ENCODE data around the gene MPL. TPM values are rescaled to one million over a fixed set of nuclear protein-coding genes. Genes with fewer than 3 reads are reported as not detected.

MPL gene
- total RNA-seq, 6 donors from 2014 or later: 0.24 to 6.3 (median 0.74) TPM

DNA sequence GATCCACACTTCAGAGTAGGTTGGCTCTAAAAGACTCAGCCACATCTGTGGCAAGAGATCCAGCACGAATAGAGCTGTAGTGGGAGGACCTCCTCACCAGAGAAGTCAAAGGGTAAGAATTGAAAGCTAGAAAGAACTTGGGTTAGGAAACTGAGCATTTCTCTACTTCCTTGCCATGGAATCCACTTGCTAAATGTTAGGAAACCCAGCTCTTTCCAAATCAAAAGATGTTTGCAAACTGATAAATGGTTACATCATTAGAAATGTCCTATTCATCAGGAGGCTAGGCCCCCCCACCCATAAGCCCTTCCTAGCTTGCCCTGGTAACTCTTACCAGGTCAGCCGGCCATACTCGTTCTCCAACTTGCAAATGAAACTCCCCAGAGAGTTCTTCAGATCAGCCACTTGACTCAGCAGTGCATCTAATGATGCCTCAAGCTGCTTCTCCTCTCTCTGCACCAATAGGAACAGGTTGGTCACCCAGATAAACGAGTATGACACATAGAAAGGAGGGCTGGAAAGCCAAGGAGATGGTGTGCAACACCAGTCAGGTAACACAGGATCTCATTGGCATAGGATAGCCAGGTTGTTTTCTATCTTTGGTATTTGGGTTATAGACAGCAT lies 50.5 kb downstream of the MPL start:
- Histone ChIP-seq H3K27me3 (no peaks in the 10 kb centered on the region), H3K36me3 (peaks cover 20 to 49% (median 40%) of the 10 kb centered on the region in 4 donors), H3K4me1 (peaks cover 22 to 31% (median 26%) of the 10 kb centered on the region in 4 donors), H3K27ac (peak overlapping the region in 1 of 4 donors; percentile 93), H3K4me3 (peak overlapping the region in 1 of 4 donors; percentile 84), H3K9me3 (no peaks in the 10 kb centered on the region)
- 56 to 57% methylated on average over 4 of the region's 4 CpGs for WGBS, 2 donors
- peak in 1 of 2 donors; percentile 49 for DNase-seq
- TF ChIP-seq EP300 (IDR thresholded peaks at IDR 0.05) (no peak), POLR2A (IDR thresholded peaks at IDR 0.05) (no peak), POLR2AphosphoS5 (IDR thresholded peaks at IDR 0.05) (no peak)
- TF ChIP-seq, protein P1, sequence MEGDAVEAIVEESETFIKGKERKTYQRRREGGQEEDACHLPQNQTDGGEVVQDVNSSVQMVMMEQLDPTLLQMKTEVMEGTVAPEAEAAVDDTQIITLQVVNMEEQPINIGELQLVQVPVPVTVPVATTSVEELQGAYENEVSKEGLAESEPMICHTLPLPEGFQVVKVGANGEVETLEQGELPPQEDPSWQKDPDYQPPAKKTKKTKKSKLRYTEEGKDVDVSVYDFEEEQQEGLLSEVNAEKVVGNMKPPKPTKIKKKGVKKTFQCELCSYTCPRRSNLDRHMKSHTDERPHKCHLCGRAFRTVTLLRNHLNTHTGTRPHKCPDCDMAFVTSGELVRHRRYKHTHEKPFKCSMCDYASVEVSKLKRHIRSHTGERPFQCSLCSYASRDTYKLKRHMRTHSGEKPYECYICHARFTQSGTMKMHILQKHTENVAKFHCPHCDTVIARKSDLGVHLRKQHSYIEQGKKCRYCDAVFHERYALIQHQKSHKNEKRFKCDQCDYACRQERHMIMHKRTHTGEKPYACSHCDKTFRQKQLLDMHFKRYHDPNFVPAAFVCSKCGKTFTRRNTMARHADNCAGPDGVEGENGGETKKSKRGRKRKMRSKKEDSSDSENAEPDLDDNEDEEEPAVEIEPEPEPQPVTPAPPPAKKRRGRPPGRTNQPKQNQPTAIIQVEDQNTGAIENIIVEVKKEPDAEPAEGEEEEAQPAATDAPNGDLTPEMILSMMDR (IDR thresholded peaks at IDR 0.05): no peak
- peak in 1 of 2 donors; percentile 3 for ATAC-seq (ENCODE audit: low FRiP score in 2 of 2)

DNA sequence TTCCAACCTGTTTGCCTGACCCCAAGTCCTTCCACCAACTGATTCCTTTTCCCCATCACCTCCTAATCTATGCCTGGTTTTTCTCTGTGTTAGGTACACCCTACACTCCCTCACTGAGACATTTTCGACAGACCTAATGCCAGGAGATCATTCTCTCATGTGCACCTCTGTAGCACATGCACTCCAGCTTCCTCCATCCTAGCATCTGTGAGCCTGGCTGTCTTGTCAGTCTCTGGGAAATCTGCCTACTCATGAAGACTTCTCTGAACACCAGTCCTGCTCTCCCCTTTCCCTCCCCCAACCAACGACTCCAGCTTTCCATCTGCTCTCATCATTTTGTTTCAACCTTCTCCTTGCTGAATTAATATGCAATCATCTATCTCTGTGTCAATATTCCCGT lies 51.0 kb downstream of the MPL start:
- ATAC-seq (ENCODE audit: low FRiP score in 2 of 2): no peak
- peak overlapping the region in 1 of 4 donors; percentile 93 for H3K27ac ChIP-seq
- no peak for DNase-seq
- WGBS, 2 donors: 39 to 46% methylated on average over 3 of the region's 3 CpGs
- TF ChIP-seq, protein P1 (IDR thresholded peaks at IDR 0.05): no peak
- TF ChIP-seq POLR2AphosphoS5 (IDR thresholded peaks at IDR 0.05) (no peak), EP300 (IDR thresholded peaks at IDR 0.05) (no peak), POLR2A (IDR thresholded peaks at IDR 0.05) (no peak)
- peaks cover 17 to 43% (median 35%) of the 10 kb centered on the region in 4 donors for H3K36me3 ChIP-seq
- H3K27me3 ChIP-seq: no peaks in the 10 kb centered on the region
- H3K4me1 ChIP-seq: peaks cover 22 to 31% (median 26%) of the 10 kb centered on the region in 4 donors
- H3K9me3 ChIP-seq: no peaks in the 10 kb centered on the region
- H3K4me3 ChIP-seq: peak overlapping the region; percentile 77 to 89 (median 86)

DNA sequence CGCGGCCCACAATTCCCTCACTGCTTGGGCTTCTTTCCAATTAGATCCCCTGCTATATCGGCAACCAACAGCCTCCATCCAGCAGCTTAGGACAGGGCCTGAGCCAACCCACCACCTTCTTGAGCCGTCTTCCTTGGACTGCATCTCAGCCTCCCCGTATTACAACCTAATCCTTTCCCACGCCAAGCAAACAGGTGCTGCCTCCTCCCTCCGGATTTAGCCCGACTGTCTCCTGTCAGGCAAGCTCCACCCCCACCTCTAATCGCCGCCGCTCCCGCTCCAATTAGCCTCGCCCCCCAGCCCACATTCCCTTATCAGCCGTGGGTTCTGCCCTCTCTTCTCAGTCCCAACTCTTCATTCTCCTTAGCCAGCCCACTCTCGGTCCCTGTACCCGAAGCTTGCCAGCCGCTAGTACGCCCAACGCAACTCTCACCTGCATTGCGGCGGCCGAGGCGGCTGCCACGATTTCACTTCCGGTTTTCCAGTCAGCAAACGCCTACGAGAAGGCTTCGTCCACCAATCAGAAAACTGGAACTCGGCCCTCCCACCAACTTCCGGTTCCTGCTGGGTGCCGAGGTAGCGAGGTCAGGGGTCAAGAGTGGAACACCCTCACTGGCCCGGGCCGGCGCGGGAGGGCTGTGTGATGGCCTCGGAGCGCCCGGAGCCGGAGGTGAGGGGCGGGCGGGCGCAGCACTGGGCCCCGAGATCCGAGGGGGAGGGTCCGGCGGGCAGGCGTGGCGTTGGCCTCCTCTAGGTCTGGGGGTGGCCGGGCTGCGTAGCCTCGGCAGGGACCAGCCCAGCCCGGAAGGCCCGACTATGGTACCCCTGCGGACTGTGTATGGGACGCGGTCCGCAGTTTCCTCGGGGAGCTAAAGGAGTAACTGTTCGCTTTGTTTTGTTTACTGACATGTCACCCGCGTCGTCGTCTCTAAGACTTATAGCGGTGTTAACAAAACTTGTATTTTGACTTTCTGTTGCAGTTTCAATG lies 52.0 kb downstream of the MPL start, which contains the start of the genes MED8 and SZT2:
TSS of gene MED8 (minus strand) at position 475 of the 988 bp plus-strand sequence. CDS start at position 439, 36 bp downstream.
TSS of gene SZT2 (plus strand) at position 574 of the 988 bp plus-strand sequence. CDS start at position 644, 70 bp downstream.
- Histone ChIP-seq H3K27ac (peak within 1 kb of the TSS; percentile 84 to 95 (median 90)), H3K27me3 (no peaks in the 10 kb centered on the region), H3K4me1 (peaks cover 22 to 31% (median 26%) of the 10 kb centered on the region in 4 donors), H3K36me3 (peaks cover 12 to 33% (median 25%) of the 10 kb centered on the region in 4 donors), H3K9me3 (no peaks in the 10 kb centered on the region), H3K4me3 (peak within 1 kb of the TSS; percentile 77 to 89 (median 86))
- DNase-seq (peak; percentile 94 to 97), ATAC-seq (ENCODE audit: low FRiP score in 2 of 2) (peak; percentile 97 to 99)
- TF ChIP-seq, protein P1 (IDR thresholded peaks at IDR 0.05): no peak
- no peak for TF ChIP-seq EP300 (IDR thresholded peaks at IDR 0.05)
- TF ChIP-seq POLR2A (IDR thresholded peaks at IDR 0.05): peak; percentile 37 to 91 (median 66)
- TF ChIP-seq POLR2AphosphoS5 (IDR thresholded peaks at IDR 0.05): peak; percentile 92 to 94
- WGBS, 2 donors: 0% methylated on average over 39 to 57 of the region's 65 CpGs

DNA sequence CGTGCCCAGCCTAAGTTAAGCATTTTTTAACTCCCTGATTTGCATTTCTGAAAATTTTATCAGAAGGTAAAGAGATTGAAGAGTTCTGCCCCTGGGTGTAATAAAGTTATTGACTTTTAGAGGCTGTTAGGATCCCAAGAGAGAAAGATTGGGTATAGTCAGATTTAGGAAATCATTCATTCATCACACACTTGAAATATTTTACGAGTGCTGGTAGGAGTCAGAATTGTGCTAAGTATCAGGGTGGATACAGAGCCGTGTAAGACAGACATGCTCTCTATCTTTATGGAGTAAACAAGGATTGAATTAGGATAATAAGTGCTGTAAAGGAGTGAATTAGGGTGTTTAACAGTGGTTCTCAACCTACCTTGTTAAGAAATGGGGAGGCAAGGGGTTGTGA lies 55.1 kb downstream of the MPL start:
- TF ChIP-seq POLR2A (IDR thresholded peaks at IDR 0.05): no peak
- no peaks in the 10 kb centered on the region for H3K27me3 ChIP-seq
- H3K9me3 ChIP-seq: no peaks in the 10 kb centered on the region
- peaks cover 22 to 32% (median 26%) of the 10 kb centered on the region in 4 donors for H3K4me1 ChIP-seq
- 63 to 77% methylated on average over 3 of the region's 3 CpGs for WGBS, 2 donors
- no peak overlapping the region for H3K4me3 ChIP-seq
- DNase-seq (no peak), ATAC-seq (ENCODE audit: low FRiP score in 2 of 2) (no peak)
- H3K36me3 ChIP-seq: peaks cover 0 to 23% (median 0%) of the 10 kb centered on the region in 4 donors
- H3K27ac ChIP-seq: no peak overlapping the region

DNA sequence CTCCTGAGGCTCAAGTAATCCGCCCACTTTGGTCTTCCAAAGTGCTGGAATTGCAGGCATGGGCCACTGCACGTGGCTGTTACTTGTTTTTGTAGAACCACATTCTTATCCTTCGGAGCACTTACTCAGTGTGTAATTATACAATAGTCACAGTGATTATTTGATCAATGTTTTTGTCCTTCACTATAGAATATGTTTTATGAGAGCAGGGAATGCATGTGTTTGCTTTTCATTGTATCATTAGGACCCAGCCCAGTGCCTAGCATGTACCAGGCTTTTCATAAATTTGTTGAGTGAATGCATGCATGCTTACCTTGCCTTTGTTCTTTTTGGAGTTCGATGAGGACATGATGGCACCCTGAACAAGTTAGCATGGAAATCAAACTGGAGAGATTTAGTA lies 57.9 kb downstream of the MPL start:
- Histone ChIP-seq H3K4me3 (no peak overlapping the region), H3K9me3 (no peaks in the 10 kb centered on the region), H3K27ac (no peak overlapping the region), H3K4me1 (peaks cover 7 to 14% (median 9%) of the 10 kb centered on the region in 4 donors), H3K36me3 (peaks cover 0 to 20% (median 0%) of the 10 kb centered on the region in 4 donors), H3K27me3 (no peaks in the 10 kb centered on the region)
- 74 to 81% methylated on average over 4 of the region's 4 CpGs for WGBS, 2 donors
- DNase-seq (no peak), ATAC-seq (ENCODE audit: low FRiP score in 2 of 2) (no peak)
- TF ChIP-seq EP300 (IDR thresholded peaks at IDR 0.05) (no peak), POLR2A (IDR thresholded peaks at IDR 0.05) (no peak), POLR2AphosphoS5 (IDR thresholded peaks at IDR 0.05) (no peak)
- TF ChIP-seq, protein P1 (IDR thresholded peaks at IDR 0.05): no peak

Measured in upper lobe of left lung (tissue), 6 donors.